ENCODE results near the gene AUH.
"Not testable (repeated sequence)": the region's sequence is repeated elsewhere in the genome, so short reads cannot be mapped to it uniquely, and the experiment has no call there.

AUH gene

GRCh38 chr9:91378695-91379127 lies 17.0 kb upstream of the AUH start:
- no peak for DNase-seq

DNA sequence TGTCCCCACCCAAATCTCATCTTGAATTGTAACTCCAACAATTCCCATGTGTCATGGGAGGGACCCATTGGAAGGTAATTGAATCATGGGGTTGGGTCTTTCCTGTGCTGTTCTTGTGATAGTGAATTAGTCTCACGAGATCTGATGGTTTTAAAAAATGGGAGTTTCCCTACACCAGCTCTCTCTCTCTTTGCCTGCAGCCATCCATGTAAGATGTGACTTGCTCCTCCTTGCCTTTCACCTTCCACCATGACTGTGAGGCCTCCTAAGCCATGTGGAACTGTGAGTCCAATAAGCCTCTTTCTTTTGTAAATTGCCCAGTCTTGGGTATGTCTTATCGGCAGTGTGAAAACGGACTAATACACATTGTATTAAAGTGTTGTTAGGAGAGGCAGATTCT lies 16.3 kb upstream of the AUH start:
- not testable (repeated sequence) for DNase-seq

DNA sequence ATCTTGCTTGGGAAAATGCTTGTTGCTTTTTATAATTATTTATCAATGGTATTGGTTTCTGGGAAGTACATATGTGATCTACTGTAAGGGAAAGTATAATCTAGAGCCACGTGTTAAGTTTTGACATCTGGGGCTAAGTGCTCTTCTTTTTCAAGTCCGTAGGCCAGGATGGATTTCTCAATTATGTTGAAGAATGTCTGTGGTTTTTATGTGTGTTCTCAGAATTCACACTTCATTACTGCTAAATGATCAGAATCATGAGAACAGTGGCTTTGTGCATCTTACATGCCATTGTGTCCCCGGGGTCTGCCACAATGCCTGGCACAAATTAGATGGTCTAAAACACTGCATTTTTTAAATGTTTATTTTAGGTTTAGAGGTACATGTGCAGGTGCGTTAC lies 14.5 kb upstream of the AUH start:
- DNase-seq: no peak

DNA sequence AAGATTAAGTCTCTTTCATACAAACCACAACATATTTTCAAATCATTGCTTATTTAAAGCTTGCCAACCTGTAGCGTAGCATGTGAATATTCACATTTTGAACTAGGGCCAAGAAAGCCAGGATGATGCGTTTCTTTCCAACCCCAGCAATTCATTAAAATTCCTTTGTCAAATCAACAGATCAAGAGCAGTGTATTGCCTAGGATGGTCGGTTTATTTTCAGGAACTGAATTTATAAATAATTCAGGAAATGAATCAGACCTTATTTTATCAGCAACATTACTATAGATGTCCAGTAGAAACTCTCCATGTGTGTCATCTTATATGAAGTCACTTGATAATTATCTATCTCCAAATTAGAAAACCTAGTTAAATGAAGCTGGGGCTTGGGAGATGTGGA lies 13.2 kb upstream of the AUH start:
- DNase-seq: no peak

DNA sequence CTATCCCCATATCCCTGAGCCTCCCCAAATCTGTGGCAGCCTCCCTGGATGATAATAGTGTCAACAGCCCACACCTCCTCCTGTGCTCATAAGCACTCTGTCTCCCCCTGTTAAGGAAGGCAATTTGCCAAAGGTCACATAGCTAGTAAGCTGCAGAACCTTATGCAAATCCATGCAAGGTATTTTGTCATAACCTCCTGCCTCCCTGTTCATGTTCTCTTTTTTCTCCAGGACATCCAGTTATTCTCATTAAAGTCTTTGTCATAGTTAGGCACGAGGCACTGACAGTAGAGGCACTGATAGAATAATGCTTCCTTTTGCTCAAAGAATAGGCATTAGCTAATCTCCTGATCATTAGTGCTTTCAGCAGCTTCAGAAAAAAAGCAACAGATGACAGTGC lies 10.2 kb upstream of the AUH start:
- no peak for DNase-seq

- not testable (repeated sequence) for DNase-seq
Observed at GRCh38 chr9:91370006-91370405, 8.3 kb upstream of the AUH start.

GRCh38 chr9:91364702-91365101 lies 3.0 kb upstream of the AUH start:
- DNase-seq: no peak

GRCh38 chr9:91364005-91364404 lies 2.3 kb upstream of the AUH start:
- no peak for DNase-seq

DNA sequence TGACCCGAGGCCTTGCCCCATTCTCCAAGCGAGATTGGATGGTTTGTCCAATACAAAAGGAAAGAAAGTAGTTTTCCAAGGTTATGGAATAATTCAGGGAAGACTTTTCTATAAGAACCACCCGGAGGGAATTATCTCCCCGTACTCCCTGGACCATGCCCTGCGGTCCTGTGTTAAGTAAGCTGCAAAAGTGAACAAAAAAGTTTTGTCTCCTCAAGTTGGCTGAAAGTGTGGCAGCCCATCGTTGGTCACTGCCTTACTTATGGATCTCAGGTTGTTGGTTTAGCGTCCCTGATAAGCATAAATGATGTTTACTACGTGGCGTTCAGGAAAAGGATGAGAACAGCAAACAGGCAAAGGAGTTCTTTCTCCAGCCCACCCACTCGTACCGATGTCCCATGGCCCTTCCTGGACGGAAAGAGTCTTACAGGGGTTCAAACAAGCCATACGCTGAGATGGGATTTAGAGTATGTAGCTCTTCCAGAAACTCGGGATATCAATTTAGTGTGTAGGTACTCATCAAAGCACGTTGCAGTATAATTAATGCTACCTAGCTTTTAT lies 413 bp upstream of the AUH start:
- DNase-seq: no peak

GRCh38 chr9:91360551-91361290 lies 997 bp downstream of the AUH start:
- DNase-seq: no peak

DNA sequence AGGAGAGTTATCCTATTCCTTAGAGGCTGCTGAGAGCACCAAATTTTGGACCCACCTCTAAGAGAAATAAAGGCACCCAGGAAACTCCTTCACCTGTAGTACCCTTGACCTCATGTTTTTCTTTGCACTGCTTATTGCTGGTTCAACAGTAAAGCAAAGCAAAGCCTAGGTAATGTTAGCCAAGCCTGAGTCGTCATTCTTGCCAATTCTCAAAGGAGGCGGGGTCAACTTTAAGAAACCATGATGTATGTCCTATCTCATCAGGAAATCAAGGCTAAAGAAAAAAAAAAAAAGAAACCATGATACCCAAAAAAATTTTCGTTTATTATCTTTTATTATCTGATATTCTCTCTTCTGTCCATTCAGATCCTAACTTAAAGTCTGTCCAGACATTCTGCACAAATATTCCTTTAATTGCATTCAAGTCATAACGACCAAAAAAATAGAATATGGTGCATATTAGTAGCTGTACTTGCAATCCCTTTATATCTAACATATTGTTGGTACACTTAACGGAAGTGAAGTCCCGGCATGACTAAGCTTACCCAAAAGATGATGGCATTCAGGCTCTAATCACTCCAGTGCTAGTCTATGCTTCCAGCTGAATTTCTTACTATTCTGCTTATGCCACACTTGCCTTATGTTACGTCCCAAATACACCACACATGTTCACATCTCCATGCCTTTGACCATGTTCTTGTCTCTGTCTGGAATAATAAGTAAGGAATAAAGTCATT lies 1.8 kb downstream of the AUH start:
- no peak for DNase-seq

DNA sequence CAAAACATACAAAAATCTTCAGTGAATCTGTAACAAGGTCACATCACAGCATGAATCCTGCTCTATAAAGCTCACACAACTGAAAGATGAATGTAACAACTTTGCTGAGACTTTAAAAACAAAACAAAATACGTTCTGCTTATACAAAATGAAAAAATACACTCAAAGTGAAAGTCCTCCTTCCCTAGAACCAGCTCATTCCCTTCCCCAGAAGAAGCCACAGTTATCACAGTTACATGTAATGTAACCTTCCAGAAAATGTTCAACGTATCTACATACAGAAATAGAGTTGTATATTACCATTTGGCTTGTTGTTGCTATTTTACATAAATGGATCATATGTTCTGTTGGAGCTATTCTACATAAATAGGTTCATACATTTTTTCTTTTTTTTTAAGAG lies 2.6 kb downstream of the AUH start:
- DNase-seq: no peak

GRCh38 chr9:91354881-91355280 lies 6.8 kb downstream of the AUH start:
- no peak for DNase-seq

DNA sequence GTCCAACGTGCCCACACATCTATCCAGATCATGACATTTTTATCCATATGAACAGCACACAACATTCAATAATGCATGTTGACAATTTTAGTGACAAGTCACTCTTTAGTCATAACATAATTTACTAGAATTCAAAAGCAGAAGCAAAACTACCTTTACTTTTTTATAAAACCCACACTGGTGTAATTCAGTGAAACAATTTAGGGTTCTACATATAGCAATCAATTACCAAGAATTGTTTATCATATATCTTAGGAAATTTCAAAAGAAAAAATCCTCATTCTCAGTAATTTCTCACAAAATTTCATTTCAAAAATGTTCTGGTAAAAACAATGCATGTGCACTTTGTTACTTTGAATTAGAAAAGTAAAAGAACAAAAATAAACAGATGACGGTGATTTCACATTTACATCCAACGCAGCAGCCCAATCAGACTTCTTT lies 12.6 kb downstream of the AUH start:
- no peak for DNase-seq

DNA sequence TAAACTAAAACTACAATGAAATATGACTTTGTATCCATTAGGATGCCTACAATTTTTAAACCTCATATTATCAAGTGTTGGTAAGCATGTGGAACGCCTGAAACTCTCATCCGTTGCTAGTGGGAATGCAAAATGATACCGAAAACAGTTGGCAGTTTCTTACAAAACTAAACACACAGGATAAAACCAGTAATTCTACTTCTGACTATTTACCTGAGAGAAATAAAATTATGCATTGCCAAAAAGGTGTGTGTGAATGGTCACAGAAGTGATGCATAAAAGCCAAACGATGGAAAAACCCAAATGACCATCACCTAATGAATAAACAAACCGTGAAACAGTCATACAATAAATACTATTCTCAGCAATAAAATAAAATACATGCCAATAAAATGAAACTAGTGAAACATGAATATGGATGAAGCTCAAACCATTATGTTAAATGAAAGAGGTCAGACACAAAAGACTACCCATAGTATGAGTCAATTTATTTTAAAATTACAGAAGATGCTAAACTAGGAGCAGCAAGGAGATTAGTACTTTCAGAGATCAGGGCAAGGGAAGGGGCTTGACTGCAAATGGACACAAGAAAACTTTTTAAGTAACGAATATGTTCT lies 13.4 kb downstream of the AUH start:
- no peak for DNase-seq

DNA sequence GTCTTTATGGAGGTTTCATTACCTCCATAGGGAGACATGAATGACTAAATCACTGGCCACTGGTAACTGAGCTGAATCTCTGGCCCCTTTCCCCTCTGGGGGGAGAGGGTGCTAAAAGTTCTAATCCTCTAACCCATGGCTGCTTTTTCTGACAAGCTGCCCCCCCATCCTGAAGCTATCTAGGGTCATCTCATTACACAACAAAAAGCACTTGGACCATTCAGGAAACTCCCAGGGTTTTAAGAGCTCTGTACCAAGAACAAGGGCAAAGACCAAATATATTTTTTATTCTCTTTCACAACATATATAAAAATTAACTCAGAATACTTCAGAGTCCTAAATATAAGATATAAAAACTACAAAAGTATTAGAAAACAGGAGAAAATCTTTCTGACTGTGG lies 14.3 kb downstream of the AUH start:
- DNase-seq: no peak

GRCh38 chr9:91346644-91347043 lies 15.1 kb downstream of the AUH start:
- DNase-seq: no peak

GRCh38 chr9:91345978-91346377 lies 15.7 kb downstream of the AUH start:
- no peak for DNase-seq

DNA sequence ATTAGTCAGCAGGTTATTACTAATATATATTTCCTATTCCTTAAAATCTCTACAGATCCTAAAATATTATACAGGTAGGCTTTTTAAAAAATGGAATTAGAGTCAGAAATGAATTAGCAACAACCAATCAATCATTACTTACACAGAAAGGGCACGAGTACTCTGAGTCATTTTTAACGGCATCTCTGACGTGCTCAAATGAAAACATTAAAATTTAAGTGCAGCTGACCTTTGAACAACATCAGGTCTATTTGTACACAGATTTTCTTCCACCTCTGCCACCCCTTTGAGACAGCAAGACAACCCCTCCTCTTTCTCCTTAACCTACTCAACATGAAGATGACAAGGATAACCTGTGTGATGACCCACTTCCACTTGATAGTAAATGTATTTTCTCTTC lies 19.1 kb downstream of the AUH start:
- DNase-seq: no peak

- no peak for DNase-seq
Observed at GRCh38 chr9:91341749-91342148, 20.0 kb downstream of the AUH start.

DNA sequence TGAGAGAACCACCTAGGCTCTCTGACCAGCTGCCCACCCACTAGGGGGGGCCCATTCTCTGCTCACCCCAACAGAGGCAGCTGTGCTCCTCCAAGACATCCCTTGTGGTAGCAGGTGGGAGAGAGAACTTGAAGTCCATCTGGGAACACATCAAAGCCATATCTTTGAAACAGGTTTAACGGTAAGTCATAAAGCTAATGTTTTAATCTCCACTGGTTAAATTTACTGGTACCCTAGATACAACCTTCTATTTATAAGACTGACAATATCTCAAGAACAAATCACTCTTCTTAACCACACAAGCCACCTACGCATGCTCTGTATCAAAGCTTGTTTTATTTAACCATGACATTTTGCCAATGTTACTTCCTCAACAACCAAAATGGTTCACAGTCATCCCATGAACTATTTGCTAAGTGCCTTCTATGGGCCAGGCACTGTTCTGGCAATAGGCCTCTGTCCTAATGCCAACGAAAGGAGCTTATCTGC lies 20.4 kb downstream of the AUH start:
- DNase-seq: no peak

DNA sequence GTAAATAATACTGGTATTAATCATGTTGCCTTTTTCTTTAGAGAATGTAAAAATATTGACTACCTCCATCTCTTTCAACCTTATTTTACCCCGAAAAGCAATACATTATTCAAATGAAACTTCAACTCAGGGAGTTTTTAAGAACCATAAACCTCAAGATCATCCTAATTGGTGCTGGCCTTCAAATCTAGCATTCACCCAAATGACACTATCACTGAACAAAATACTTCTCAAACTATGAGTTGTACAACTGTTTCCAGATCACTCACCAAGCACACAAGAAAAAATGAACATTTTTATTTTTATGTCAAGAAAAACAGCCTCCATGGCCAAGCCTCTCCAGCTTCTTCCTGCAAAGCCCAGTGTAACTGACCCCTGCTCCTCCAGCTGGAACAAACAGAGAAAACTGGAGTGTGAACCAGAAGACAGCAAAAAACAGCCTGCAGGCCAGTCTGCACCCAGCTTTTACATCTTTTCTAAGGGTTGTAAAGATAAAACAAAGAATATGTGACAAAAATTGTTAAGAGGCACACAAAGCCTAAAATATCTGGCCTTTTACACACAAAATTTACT lies 21.2 kb downstream of the AUH start:
- no peak for DNase-seq

DNA sequence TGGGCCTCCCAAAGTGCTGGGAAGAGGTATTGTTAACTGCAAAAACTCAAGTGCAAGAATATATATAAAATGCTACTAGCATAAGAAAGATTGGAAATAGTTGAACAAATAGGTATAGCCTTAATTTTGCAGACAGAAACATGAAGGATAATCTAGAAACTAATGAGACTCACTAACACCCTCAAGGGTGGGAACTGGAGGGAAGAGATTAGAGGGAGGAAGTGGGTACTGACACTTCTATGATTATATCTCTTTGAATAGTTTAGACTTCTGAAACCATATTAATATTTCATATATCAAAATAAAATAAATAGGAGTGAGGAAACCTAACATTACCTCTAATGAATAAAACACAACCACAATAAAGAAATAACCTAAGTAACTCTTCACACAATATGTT lies 23.0 kb downstream of the AUH start:
- DNase-seq: no peak

Data from activated CD4-positive, alpha-beta T cell treated with anti-CD3 and anti-CD28 coated beads, Interleukin-2, amount 50 U/mL, for 4 hours (primary cell).